D721Med (cell line): Measurements from ENCODE around the gene ABTB2.

Source experiments
- DNase-seq: peaks from one replicate; pipeline ENCODE4 v3.0.0; 2011; ENCODE audit warnings: low spot score; ENCODE audit not compliant: insufficient read length
- FAIRE-seq: peaks from 2 replicates; lab custom pipeline; 2011; peaks lifted over from hg19 to GRCh38; lab: Jason Lieb, UNC
- TF ChIP-seq, protein P1 (sequence below): IDR thresholded peaks from 2 replicates; pipeline ENCODE4 v1.5.1; 2012; ENCODE audit warnings: mild to moderate bottlenecking, control low read depth; ENCODE audit not compliant: insufficient read depth; ENCODE audit errors: missing control alignments

ABTB2 gene

GRCh38 chr11:34105957-34106504, 251.8 kb downstream of the ABTB2 start:
- TF ChIP-seq, protein P1, sequence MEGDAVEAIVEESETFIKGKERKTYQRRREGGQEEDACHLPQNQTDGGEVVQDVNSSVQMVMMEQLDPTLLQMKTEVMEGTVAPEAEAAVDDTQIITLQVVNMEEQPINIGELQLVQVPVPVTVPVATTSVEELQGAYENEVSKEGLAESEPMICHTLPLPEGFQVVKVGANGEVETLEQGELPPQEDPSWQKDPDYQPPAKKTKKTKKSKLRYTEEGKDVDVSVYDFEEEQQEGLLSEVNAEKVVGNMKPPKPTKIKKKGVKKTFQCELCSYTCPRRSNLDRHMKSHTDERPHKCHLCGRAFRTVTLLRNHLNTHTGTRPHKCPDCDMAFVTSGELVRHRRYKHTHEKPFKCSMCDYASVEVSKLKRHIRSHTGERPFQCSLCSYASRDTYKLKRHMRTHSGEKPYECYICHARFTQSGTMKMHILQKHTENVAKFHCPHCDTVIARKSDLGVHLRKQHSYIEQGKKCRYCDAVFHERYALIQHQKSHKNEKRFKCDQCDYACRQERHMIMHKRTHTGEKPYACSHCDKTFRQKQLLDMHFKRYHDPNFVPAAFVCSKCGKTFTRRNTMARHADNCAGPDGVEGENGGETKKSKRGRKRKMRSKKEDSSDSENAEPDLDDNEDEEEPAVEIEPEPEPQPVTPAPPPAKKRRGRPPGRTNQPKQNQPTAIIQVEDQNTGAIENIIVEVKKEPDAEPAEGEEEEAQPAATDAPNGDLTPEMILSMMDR = no peak
- DNase-seq (no peak), FAIRE-seq (no peak)

DNA sequence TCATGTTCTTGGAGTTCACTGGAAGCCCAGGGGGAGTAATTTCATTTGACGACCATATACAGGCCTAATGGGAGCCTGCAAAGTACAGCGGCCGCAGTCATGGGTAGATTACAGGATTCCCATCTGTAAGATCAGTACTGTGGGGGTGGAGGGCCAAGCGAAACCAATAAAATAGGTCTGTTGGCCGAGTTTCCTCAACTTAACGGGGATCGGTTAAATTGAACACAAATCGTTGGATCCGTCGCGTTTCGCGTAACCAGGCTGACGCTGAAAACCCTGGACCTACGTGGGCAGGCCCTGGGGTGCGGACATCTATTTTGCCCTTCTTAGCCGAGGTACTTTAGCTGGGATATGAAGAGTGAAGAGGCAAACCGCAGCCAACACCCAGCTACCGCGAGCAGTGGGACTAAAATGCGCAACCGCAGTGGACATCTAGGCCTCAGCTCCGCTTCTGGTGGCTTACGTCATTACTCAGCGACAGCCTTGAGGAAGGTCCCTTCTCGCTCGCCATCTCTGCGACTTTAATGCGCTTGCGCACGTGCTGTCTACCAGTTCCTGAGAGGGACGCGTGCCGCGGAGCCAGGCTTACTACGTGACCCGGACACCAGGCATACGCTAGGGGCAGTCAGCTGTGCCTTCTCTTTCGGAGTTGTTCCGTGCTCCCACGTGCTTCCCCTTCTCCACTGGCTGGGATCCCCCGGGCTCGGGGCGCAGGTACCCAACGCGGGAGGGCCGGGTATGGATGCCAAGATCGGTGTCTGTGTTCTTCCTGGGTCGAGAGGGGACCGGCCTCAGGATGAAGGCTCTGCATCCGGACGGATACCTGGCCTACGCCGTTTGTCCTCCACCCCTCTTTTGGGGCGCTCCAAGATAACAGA, 252.5 kb downstream of the ABTB2 start, which contains the start of gene NAT10:
NAT10 (plus strand) TSS at position 551 of the 878 bp plus-strand sequence. CDS start 2,597 bp downstream, outside the sequence.
- DNase-seq = peak; percentile 74
- TF ChIP-seq, protein P1 = no peak
- FAIRE-seq = no peak

DNA sequence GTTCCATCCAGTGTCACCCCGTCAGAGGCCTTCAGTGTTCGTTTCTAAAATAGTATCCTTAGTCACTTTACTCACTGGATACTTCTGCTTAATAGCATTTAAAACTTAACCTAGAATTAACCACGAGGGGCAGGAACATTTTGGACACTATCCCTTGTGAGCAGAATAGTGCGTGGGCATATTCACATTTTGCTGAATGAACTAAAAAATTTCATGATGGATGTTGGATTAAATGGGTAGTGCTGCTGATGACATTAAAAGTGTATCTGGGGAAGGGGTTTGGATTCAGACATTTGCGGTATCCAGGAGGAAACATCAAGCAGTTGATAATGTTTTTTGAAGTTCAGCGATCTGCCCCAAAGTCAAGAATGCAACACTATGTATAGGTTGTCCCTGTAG, 253.1 kb downstream of the ABTB2 start:
- no peak for FAIRE-seq
- DNase-seq = no peak

More for the DNA sequence above, 253.1 kb downstream of the ABTB2 start:
- TF ChIP-seq, protein P1 = no peak
